SJCRH30 (cell line): ENCODE measurements around the gene KCNIP3. TPM values are rescaled to one million over a fixed set of nuclear protein-coding genes. Genes with fewer than 3 reads are reported as not detected.

Experiments used
- total RNA-seq: library from RNA; depleted of rRNA; stranded (reverse); fragments of >200 nt; shearing (Covaris generic); gene quantifications from 2 replicates; pipeline ENCODE4 v1.2.3, GENCODE V29; 2014; rRNA removed

Gene KCNIP3
- total RNA-seq, 1 experiment from 2014 or later = not detected

Other genes with a start within 250 kb of the KCNIP3 start
- 62.0 and 63.6 TPM in 2 replicates for gene MRPS5, start 175.5 kb upstream of the KCNIP3 start, total RNA-seq
- gene ZNF514, start 137.5 kb upstream of the KCNIP3 start, total RNA-seq = 8.4 and 9.4 TPM in 2 replicates
- 8.8 and 9.9 TPM in 2 replicates for gene ZNF2, start 131.5 kb upstream of the KCNIP3 start, total RNA-seq
- 5.3 and 6.8 TPM in 2 replicates for gene ZNF892, start 89.8 kb upstream of the KCNIP3 start, total RNA-seq
- 0.05 and 0.57 TPM in 2 replicates for gene PROM2, start 22.9 kb upstream of the KCNIP3 start, total RNA-seq
- gene FAHD2A, start 105.4 kb downstream of the KCNIP3 start, total RNA-seq = 19.6 and 21.3 TPM in 2 replicates
- gene TRIM43B, start 187.4 kb downstream of the KCNIP3 start, total RNA-seq = not detected in 2 replicates